ENCODE data around the gene DOCK1. TPM values are rescaled to one million over a fixed set of nuclear protein-coding genes. Genes with fewer than 3 reads are reported as not detected.

Gene DOCK1
- total RNA-seq, 2 donors from 2014 or later = 72.4 to 89.3 TPM

GRCh38 chr10:127055263-127055662, 150.0 kb downstream of the DOCK1 start:
- Mint-ChIP-seq H3K4me1 (peaks cover 9% of the 10 kb centered on the region), H3K27me3 (ENCODE audit: insufficient read depth) (no peaks in the 10 kb centered on the region), H3K4me3 (no peak overlapping the region), H3K27ac (no peak overlapping the region), H3K36me3 (ENCODE audit: low read depth) (peaks cover 68% of the 10 kb centered on the region), H3K9me3 (peaks cover 4% of the 10 kb centered on the region)
- Histone ChIP-seq H3K4me1 (ENCODE audit: control insufficient read depth, insufficient read depth, low read length) (no peaks in the 10 kb centered on the region), H3K27ac (ENCODE audit: low read depth, low read length) (no peak overlapping the region), H3K4me3 (ENCODE audit: low read length) (no peak overlapping the region), H3K9ac (ENCODE audit: extremely low read depth, low read length, poor library complexity, severe bottlenecking) (no peak overlapping the region), H3K27me3 (ENCODE audit: control insufficient read depth, insufficient read depth, low read length, poor library complexity, severe bottlenecking) (no peaks in the 10 kb centered on the region), H3K36me3 (ENCODE audit: control insufficient read depth, insufficient read depth, low read length) (peaks cover 57% of the 10 kb centered on the region), H3K9me3 (ENCODE audit: control insufficient read depth, low read length) (peaks cover 32% of the 10 kb centered on the region)
- TF ChIP-seq CTCF (conservative IDR thresholded peaks at IDR 0.05) = no peak
- no peak for DNase-seq

GRCh38 chr10:127059314-127059713, 154.1 kb downstream of the DOCK1 start:
- H3K36me3 Mint-ChIP-seq (ENCODE audit: low read depth) = peaks cover 78% of the 10 kb centered on the region
- Histone ChIP-seq H3K27me3 (ENCODE audit: control insufficient read depth, insufficient read depth, low read length, poor library complexity, severe bottlenecking) (no peaks in the 10 kb centered on the region), H3K27ac (ENCODE audit: low read depth, low read length) (no peak overlapping the region), H3K9me3 (ENCODE audit: control insufficient read depth, low read length) (peaks cover 33% of the 10 kb centered on the region), H3K9ac (ENCODE audit: extremely low read depth, low read length, poor library complexity, severe bottlenecking) (no peak overlapping the region), H3K36me3 (ENCODE audit: control insufficient read depth, insufficient read depth, low read length) (peaks cover 60% of the 10 kb centered on the region), H3K4me3 (ENCODE audit: low read length) (no peak overlapping the region), H3K4me1 (ENCODE audit: control insufficient read depth, insufficient read depth, low read length) (no peaks in the 10 kb centered on the region)
- no peaks in the 10 kb centered on the region for H3K27me3 Mint-ChIP-seq (ENCODE audit: insufficient read depth)
- peaks cover 9% of the 10 kb centered on the region for H3K4me1 Mint-ChIP-seq
- no peak overlapping the region for H3K4me3 Mint-ChIP-seq
- DNase-seq = no peak
- H3K27ac Mint-ChIP-seq = no peak overlapping the region
- TF ChIP-seq CTCF (conservative IDR thresholded peaks at IDR 0.05) = no peak
- peaks cover 4% of the 10 kb centered on the region for H3K9me3 Mint-ChIP-seq

- DNase-seq = no peak
- no peak for TF ChIP-seq CTCF (conservative IDR thresholded peaks at IDR 0.05)
- H3K27me3 ChIP-seq (ENCODE audit: control insufficient read depth, insufficient read depth, low read length, poor library complexity, severe bottlenecking) = no peaks in the 10 kb centered on the region
- peaks cover 17% of the 10 kb centered on the region for H3K9me3 ChIP-seq (ENCODE audit: control insufficient read depth, low read length)
- Mint-ChIP-seq H3K4me3 (no peak overlapping the region), H3K36me3 (ENCODE audit: low read depth) (peaks cover 83% of the 10 kb centered on the region), H3K27ac (no peak overlapping the region), H3K9me3 (peaks cover 4% of the 10 kb centered on the region), H3K4me1 (no peaks in the 10 kb centered on the region), H3K27me3 (ENCODE audit: insufficient read depth) (no peaks in the 10 kb centered on the region)
- H3K36me3 ChIP-seq (ENCODE audit: control insufficient read depth, insufficient read depth, low read length) = peaks cover 60% of the 10 kb centered on the region
- no peak overlapping the region for H3K9ac ChIP-seq (ENCODE audit: extremely low read depth, low read length, poor library complexity, severe bottlenecking)
- WGBS, 2 experiments (ENCODE audit: insufficient coverage in 1 of 2, insufficient read length in 1 of 2) = 91 to 97% methylated on average over 8 to 9 of the region's 9 CpGs
- H3K4me3 ChIP-seq (ENCODE audit: low read length) = no peak overlapping the region
- no peaks in the 10 kb centered on the region for H3K4me1 ChIP-seq (ENCODE audit: control insufficient read depth, insufficient read depth, low read length)
- H3K27ac ChIP-seq (ENCODE audit: low read depth, low read length) = no peak overlapping the region
Observed at GRCh38 chr10:127063762-127064161, 158.5 kb downstream of the DOCK1 start.

All from endodermal cell (in vitro differentiated cells).